BLaER1 (cell line): ENCODE results near the gene KRT14.

Source experiments
- H3K27ac ChIP-seq: shearing (Covaris generic); formaldehyde crosslinking; 2 replicates; pipeline ENCODE4 v1.8.1; 2022
- H3K27me3 ChIP-seq: shearing (Covaris generic); formaldehyde crosslinking; 2 replicates; pipeline ENCODE4 v1.8.1; 2022
- H3K36me3 ChIP-seq: shearing (Covaris generic); formaldehyde crosslinking; 2 replicates; pipeline ENCODE4 v1.8.1; 2022
- H3K4me1 ChIP-seq: shearing (Covaris generic); formaldehyde crosslinking; 2 replicates; pipeline ENCODE4 v1.8.1; 2022
- H3K4me2 ChIP-seq: shearing (Covaris generic); formaldehyde crosslinking; 2 replicates; pipeline ENCODE4 v1.8.1; 2022
- H3K4me3 ChIP-seq: shearing (Covaris generic); formaldehyde crosslinking; 2 replicates; pipeline ENCODE4 v1.8.1; 2022
- H3K9ac ChIP-seq: shearing (Covaris generic); formaldehyde crosslinking; 2 replicates; pipeline ENCODE4 v1.8.1; 2022
- H3K9me3 ChIP-seq: shearing (Covaris generic); formaldehyde crosslinking; 2 replicates; pipeline ENCODE4 v1.8.1; 2022
- H4K20me1 ChIP-seq: shearing (Covaris generic); formaldehyde crosslinking; 2 replicates; pipeline ENCODE4 v1.8.1; 2022
- Cebpa-rat ChIP-seq: shearing (Covaris generic); IDR thresholded peaks from 2 replicates; pipeline ENCODE4 v1.8.1; 2022

The KRT14 gene

GRCh38 chr17:41586863-41587495 lies at the start of gene KRT14:
Gene KRT14, minus strand, starts transcription at chr17:41586895. Its CDS starts 61 bp downstream, at chr17:41586834.
- Histone ChIP-seq H4K20me1 (no peaks in the 10 kb centered on the region), H3K4me1 (no peaks in the 10 kb centered on the region), H3K4me2 (no peak within 1 kb of the TSS), H3K36me3 (no peaks in the 10 kb centered on the region), H3K4me3 (no peak within 1 kb of the TSS), H3K27me3 (no peaks in the 10 kb centered on the region), H3K9ac (no peak within 1 kb of the TSS), H3K27ac (no peak within 1 kb of the TSS), H3K9me3 (no peaks in the 10 kb centered on the region)
- no peak for TF ChIP-seq Cebpa-rat

DNA sequence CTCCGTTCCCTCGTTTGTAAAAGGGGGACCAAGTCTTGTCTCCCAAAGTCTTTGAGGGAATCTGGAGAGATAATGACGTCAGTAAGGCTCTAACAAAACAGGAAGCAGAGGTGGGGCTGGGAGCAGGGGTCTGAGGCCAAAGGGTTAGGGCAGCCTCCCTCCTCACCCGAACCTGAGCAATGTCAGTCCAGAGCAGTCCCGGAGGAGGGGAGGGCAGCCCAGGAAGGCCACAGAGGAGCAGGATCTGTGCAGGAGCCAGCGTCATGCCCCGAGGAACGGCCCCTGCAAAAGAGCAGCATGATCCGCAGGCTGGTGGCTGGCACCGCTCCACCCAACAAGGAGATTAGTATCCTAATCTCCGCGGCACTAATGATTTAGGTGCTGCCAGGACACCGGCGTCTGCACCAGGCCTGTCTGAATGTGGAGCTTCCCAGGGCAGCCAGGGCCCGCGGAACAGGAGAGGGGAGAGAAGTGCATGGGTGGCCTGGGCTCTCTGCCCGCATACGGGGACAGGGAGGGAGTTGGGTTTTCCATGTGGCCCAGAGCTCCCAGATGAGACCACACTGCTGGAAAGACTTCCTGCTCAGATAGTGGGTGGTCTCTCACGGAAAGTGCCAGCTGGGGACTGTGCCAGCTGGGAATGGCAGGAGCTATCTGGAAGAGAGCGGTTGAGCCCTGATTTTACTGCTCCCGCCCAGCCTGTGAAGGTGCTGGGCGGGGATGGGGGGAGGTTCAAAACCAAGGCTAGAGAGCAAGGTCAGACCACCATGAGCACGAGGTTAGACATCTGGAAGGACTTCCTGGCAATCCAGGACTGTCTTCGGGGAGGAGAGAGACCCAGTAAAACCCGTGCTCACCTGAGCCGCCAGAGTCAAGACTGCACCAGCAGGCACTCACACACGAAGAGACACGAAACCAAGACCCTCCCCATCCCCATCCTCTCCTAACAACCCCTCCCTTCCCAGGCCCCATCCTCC lies 48.7 kb upstream of the KRT14 start:
- Histone ChIP-seq H3K9ac (no peak overlapping the region), H3K27ac (no peak overlapping the region), H3K4me1 (no peaks in the 10 kb centered on the region), H3K36me3 (no peaks in the 10 kb centered on the region), H3K4me3 (no peak overlapping the region), H3K9me3 (no peaks in the 10 kb centered on the region), H3K4me2 (no peak overlapping the region), H4K20me1 (no peaks in the 10 kb centered on the region), H3K27me3 (no peaks in the 10 kb centered on the region)
- TF ChIP-seq Cebpa-rat = no peak

DNA sequence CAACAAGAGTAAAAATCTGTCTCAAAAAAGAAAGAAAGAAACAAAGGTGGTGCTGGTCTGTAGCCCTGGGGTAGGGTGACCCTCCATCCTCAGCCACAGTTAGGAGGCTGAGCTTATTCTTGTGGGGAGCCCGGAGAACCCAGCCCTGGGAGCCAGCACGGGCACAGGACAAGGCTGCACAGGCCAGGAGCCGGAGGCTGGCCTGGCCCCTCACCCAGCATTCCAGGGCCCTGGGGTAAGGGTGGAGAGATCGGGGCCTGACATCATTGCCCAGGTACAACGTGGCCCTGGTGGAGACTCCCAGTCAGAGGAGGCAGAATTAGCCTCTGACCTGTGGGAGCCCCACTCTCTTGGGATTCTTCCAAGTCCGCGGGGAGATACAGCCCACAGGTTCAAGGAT lies 47.9 kb upstream of the KRT14 start:
- Histone ChIP-seq H3K4me1 (no peaks in the 10 kb centered on the region), H3K27ac (no peak overlapping the region), H3K27me3 (no peaks in the 10 kb centered on the region), H3K36me3 (no peaks in the 10 kb centered on the region), H3K9me3 (no peaks in the 10 kb centered on the region), H3K4me2 (no peak overlapping the region), H4K20me1 (no peaks in the 10 kb centered on the region), H3K4me3 (no peak overlapping the region), H3K9ac (no peak overlapping the region)
- no peak for TF ChIP-seq Cebpa-rat

GRCh38 chr17:41633556-41634199 lies 47.0 kb upstream of the KRT14 start:
- no peaks in the 10 kb centered on the region for H3K36me3 ChIP-seq
- no peaks in the 10 kb centered on the region for H3K27me3 ChIP-seq
- H3K9me3 ChIP-seq = no peaks in the 10 kb centered on the region
- H3K27ac ChIP-seq = no peak overlapping the region
- no peak overlapping the region for H3K9ac ChIP-seq
- no peak overlapping the region for H3K4me2 ChIP-seq
- H3K4me3 ChIP-seq = no peak overlapping the region
- TF ChIP-seq Cebpa-rat = no peak
- H4K20me1 ChIP-seq = no peaks in the 10 kb centered on the region
- no peaks in the 10 kb centered on the region for H3K4me1 ChIP-seq

DNA sequence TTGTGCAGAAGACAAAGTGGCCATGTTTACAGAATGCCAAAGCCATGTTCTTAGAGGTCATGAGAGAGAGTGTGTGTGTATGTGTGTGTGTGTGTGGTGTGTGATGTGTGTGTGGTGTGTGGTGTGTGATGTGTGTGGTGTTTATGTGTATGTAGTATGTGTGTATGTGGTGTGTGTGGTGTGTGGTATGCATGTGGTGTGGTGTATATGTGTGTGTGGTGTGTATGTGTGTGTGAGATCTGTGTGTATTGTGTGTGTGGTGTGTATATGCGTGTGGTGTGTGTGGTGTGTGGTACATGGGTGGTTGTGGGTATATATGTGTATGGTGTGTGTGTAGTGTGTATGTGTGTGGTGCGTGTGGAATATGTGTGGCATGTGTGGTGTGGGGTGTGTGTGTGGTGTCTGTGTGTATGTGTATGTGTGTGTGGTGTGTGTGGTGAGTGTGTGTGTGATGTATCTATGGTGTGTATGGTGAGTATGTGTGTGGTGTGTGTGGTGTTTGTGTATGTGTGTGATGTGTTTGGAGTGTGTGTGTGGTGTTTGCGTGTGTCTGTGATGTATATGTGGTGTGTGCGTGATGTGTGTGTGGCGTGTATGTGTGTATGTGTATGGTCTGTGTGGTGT lies 45.9 kb upstream of the KRT14 start:
- Histone ChIP-seq H3K4me1 (no peaks in the 10 kb centered on the region), H3K36me3 (no peaks in the 10 kb centered on the region), H3K9ac (no peak overlapping the region), H3K27me3 (no peaks in the 10 kb centered on the region), H4K20me1 (no peaks in the 10 kb centered on the region), H3K27ac (no peak overlapping the region), H3K4me2 (no peak overlapping the region), H3K4me3 (no peak overlapping the region), H3K9me3 (no peaks in the 10 kb centered on the region)
- TF ChIP-seq Cebpa-rat = no peak

DNA sequence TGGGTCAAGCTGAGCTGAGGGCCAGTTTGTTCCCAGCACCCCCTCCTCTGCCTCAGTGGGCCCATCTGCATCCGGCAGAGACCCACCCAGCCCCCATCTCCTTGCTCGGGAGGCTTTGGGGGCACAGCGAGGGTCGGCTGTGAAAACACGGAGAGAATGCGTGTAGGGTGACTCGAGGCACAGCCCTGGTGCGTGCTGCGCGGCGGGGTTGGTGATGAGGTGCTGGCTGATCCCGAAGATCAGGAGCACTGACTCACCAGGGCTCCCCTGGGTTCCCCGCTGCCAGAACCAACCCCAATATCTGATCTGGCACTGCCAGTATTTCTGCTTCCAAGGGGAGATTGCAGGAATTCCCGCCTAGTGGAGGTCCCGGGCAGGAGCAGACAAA lies 45.2 kb upstream of the KRT14 start:
- no peak overlapping the region for H3K4me3 ChIP-seq
- H3K27ac ChIP-seq = no peak overlapping the region
- no peak for TF ChIP-seq Cebpa-rat
- H3K9ac ChIP-seq = no peak overlapping the region
- H3K4me2 ChIP-seq = no peak overlapping the region
- no peaks in the 10 kb centered on the region for H3K4me1 ChIP-seq
- no peaks in the 10 kb centered on the region for H3K9me3 ChIP-seq
- no peaks in the 10 kb centered on the region for H3K36me3 ChIP-seq
- no peaks in the 10 kb centered on the region for H3K27me3 ChIP-seq
- H4K20me1 ChIP-seq = no peaks in the 10 kb centered on the region

GRCh38 chr17:41631025-41631897 lies 44.6 kb upstream of the KRT14 start:
- Histone ChIP-seq H3K27ac (no peak overlapping the region), H3K4me1 (no peaks in the 10 kb centered on the region)
- TF ChIP-seq Cebpa-rat = no peak

GRCh38 chr17:41629826-41630670 lies 43.4 kb upstream of the KRT14 start:
- Histone ChIP-seq H3K9me3 (no peaks in the 10 kb centered on the region), H3K9ac (no peak overlapping the region), H3K4me3 (no peak overlapping the region), H3K36me3 (no peaks in the 10 kb centered on the region), H3K27ac (no peak overlapping the region), H3K4me2 (no peak overlapping the region), H4K20me1 (no peaks in the 10 kb centered on the region), H3K27me3 (no peaks in the 10 kb centered on the region), H3K4me1 (no peaks in the 10 kb centered on the region)
- no peak for TF ChIP-seq Cebpa-rat

More at GRCh38 chr17:41631025-41631897, 44.6 kb upstream of the KRT14 start:
- H3K27me3 ChIP-seq = no peaks in the 10 kb centered on the region
- no peak overlapping the region for H3K4me3 ChIP-seq
- H3K4me2 ChIP-seq = no peak overlapping the region
- no peaks in the 10 kb centered on the region for H3K9me3 ChIP-seq
- no peaks in the 10 kb centered on the region for H4K20me1 ChIP-seq
- H3K36me3 ChIP-seq = no peaks in the 10 kb centered on the region
- H3K9ac ChIP-seq = no peak overlapping the region
